HG03159 (cell line): Measurements from ENCODE around the gene HOXA11.

ENCODE experiments used
- ATAC-seq: cut with Tn5 transposase; IDR thresholded peaks from one replicate; pipeline ENCODE4 v1.9.1; 2021; ENCODE audit warnings: mild to moderate bottlenecking, moderate library complexity; ENCODE audit not compliant: unreplicated experiment

HOXA11 gene

GRCh38 chr7:27185013-27185853 is at the start of gene HOXA11:
TSS of gene HOXA11 (minus strand) at chr7:27185232. CDS start at chr7:27185144, 88 bp downstream.
- ATAC-seq = no peak

- ATAC-seq = no peak
These were observed 44.4 kb upstream of the HOXA11 start for GRCh38 chr7:27229448-27229847.

- no peak for ATAC-seq
These were observed 40.2 kb upstream of the HOXA11 start for GRCh38 chr7:27224983-27225934.

- ATAC-seq = no peak
These were observed 39.0 kb upstream of the HOXA11 start for GRCh38 chr7:27223941-27224575.

- no peak for ATAC-seq
These were observed 36.3 kb upstream of the HOXA11 start for GRCh38 chr7:27221201-27221797.

- ATAC-seq = no peak
These were observed 35.5 kb upstream of the HOXA11 start for GRCh38 chr7:27220440-27220955.

- no peak for ATAC-seq
These were observed 34.8 kb upstream of the HOXA11 start for GRCh38 chr7:27219821-27220220.

GRCh38 chr7:27217951-27218350 is 32.9 kb upstream of the HOXA11 start:
- no peak for ATAC-seq

- no peak for ATAC-seq
These were observed 30.3 kb upstream of the HOXA11 start for GRCh38 chr7:27215356-27215755.

- ATAC-seq = no peak
These were observed 29.4 kb upstream of the HOXA11 start for GRCh38 chr7:27214239-27214950.

- ATAC-seq = no peak
These were observed 28.6 kb upstream of the HOXA11 start for GRCh38 chr7:27213433-27214238.

- ATAC-seq = no peak
These were observed 27.7 kb upstream of the HOXA11 start for GRCh38 chr7:27212497-27213432.

- ATAC-seq = no peak
These were observed 26.8 kb upstream of the HOXA11 start for GRCh38 chr7:27211764-27212204.

GRCh38 chr7:27211084-27211446 is 26.0 kb upstream of the HOXA11 start:
- no peak for ATAC-seq

GRCh38 chr7:27210441-27211083 is 25.5 kb upstream of the HOXA11 start:
- ATAC-seq = no peak

- no peak for ATAC-seq
These were observed 25.0 kb upstream of the HOXA11 start for GRCh38 chr7:27209933-27210440.

GRCh38 chr7:27208998-27209397 is 24.0 kb upstream of the HOXA11 start:
- no peak for ATAC-seq
